Measurements from ENCODE around the gene MMP1.

MMP1 gene

GRCh38 chr11:102792604-102793003, 5.4 kb downstream of the MMP1 start:
- FAIRE-seq (no peak), DNase-seq (ENCODE audit: insufficient read length, low spot score) (no peak)
- TF ChIP-seq CTCF (IDR thresholded peaks at IDR 0.05; ENCODE audit: insufficient read depth, missing control alignments) = no peak

GRCh38 chr11:102791271-102792036, 6.5 kb downstream of the MMP1 start:
- no peak for TF ChIP-seq CTCF (IDR thresholded peaks at IDR 0.05; ENCODE audit: insufficient read depth, missing control alignments)
- FAIRE-seq = no peak
- no peak for DNase-seq (ENCODE audit: insufficient read length, low spot score)

GRCh38 chr11:102788334-102788995, 9.5 kb downstream of the MMP1 start:
- FAIRE-seq (no peak), DNase-seq (ENCODE audit: insufficient read length, low spot score) (no peak)
- no peak for TF ChIP-seq CTCF (IDR thresholded peaks at IDR 0.05; ENCODE audit: insufficient read depth, missing control alignments)

GRCh38 chr11:102784380-102784779, 13.6 kb downstream of the MMP1 start:
- DNase-seq (ENCODE audit: insufficient read length, low spot score) = no peak
- no peak for TF ChIP-seq CTCF (IDR thresholded peaks at IDR 0.05; ENCODE audit: insufficient read depth, missing control alignments)
- FAIRE-seq = no peak

- no peak for FAIRE-seq
- no peak for DNase-seq (ENCODE audit: insufficient read length, low spot score)
- no peak for TF ChIP-seq CTCF (IDR thresholded peaks at IDR 0.05; ENCODE audit: insufficient read depth, missing control alignments)
These were observed 14.2 kb downstream of the MMP1 start for GRCh38 chr11:102783720-102784119.

GRCh38 chr11:102783016-102783415, 14.9 kb downstream of the MMP1 start:
- FAIRE-seq (no peak), DNase-seq (ENCODE audit: insufficient read length, low spot score) (no peak)
- no peak for TF ChIP-seq CTCF (IDR thresholded peaks at IDR 0.05; ENCODE audit: insufficient read depth, missing control alignments)

- no peak for TF ChIP-seq CTCF (IDR thresholded peaks at IDR 0.05; ENCODE audit: insufficient read depth, missing control alignments)
- DNase-seq (ENCODE audit: insufficient read length, low spot score) = no peak
- no peak for FAIRE-seq
These were observed 16.3 kb downstream of the MMP1 start for GRCh38 chr11:102781676-102782075.

Measured in D721Med (cell line).